ENCODE data around the gene USP51.
"Not testable (repeated sequence)": the region's sequence is repeated elsewhere in the genome, so short reads cannot be mapped to it uniquely, and the experiment has no call there.

The USP51 gene

GRCh38 chrX:55489314-55490009 lies at the start of gene USP51:
TSS of gene USP51 (minus strand) at chrX:55489848. CDS start at chrX:55488939, 909 bp downstream.
- Mint-ChIP-seq H3K27me3 (no peaks in the 10 kb centered on the region), H3K36me3 (no peaks in the 10 kb centered on the region), H3K27ac (peak within 1 kb of the TSS; percentile 92), H3K9me3 (no peaks in the 10 kb centered on the region), H3K4me3 (peak within 1 kb of the TSS; percentile 94), H3K4me1 (peaks cover 11% of the 10 kb centered on the region)
- DNase-seq (ENCODE audit: low spot score in 2 of 2) (peak in 1 of 2 donors; percentile 28), ATAC-seq (ENCODE audit: low read depth) (peak; percentile 58)

GRCh38 chrX:55524487-55524886 lies 34.8 kb upstream of the USP51 start:
- peaks cover 4% of the 10 kb centered on the region for H3K27me3 Mint-ChIP-seq
- DNase-seq (ENCODE audit: low spot score in 2 of 2), result no peak

GRCh38 chrX:55523356-55523755 lies 33.7 kb upstream of the USP51 start:
- Mint-ChIP-seq H3K4me3 (no peak overlapping the region), H3K4me1 (no peaks in the 10 kb centered on the region), H3K27me3 (peaks cover 4% of the 10 kb centered on the region), H3K9me3 (no peaks in the 10 kb centered on the region), H3K27ac (no peak overlapping the region), H3K36me3 (no peaks in the 10 kb centered on the region)
- no peak for DNase-seq (ENCODE audit: low spot score in 2 of 2)
- no peak for ATAC-seq (ENCODE audit: low read depth)

More at GRCh38 chrX:55524487-55524886, 34.8 kb upstream of the USP51 start:
- H3K4me1 Mint-ChIP-seq, result no peaks in the 10 kb centered on the region
- ATAC-seq (ENCODE audit: low read depth), result no peak
- H3K4me3 Mint-ChIP-seq, result no peak overlapping the region
- no peaks in the 10 kb centered on the region for H3K9me3 Mint-ChIP-seq
- no peak overlapping the region for H3K27ac Mint-ChIP-seq
- H3K36me3 Mint-ChIP-seq, result no peaks in the 10 kb centered on the region

GRCh38 chrX:55522596-55523276 lies 33.1 kb upstream of the USP51 start:
- ATAC-seq (ENCODE audit: low read depth), result no peak
- Mint-ChIP-seq H3K4me1 (no peaks in the 10 kb centered on the region), H3K27me3 (peaks cover 4% of the 10 kb centered on the region), H3K4me3 (no peak overlapping the region), H3K9me3 (no peaks in the 10 kb centered on the region), H3K27ac (no peak overlapping the region), H3K36me3 (no peaks in the 10 kb centered on the region)
- no peak for DNase-seq (ENCODE audit: low spot score in 2 of 2)

GRCh38 chrX:55521687-55522086 lies 32.0 kb upstream of the USP51 start:
- Mint-ChIP-seq H3K9me3 (no peaks in the 10 kb centered on the region), H3K27me3 (peaks cover 4% of the 10 kb centered on the region), H3K27ac (no peak overlapping the region), H3K4me3 (no peak overlapping the region), H3K4me1 (no peaks in the 10 kb centered on the region), H3K36me3 (no peaks in the 10 kb centered on the region)
- DNase-seq (ENCODE audit: low spot score in 2 of 2) (no peak), ATAC-seq (ENCODE audit: low read depth) (no peak)

GRCh38 chrX:55516794-55517481 lies 27.3 kb upstream of the USP51 start:
- H3K27ac Mint-ChIP-seq; ATAC-seq (ENCODE audit: low read depth); DNase-seq (ENCODE audit: low spot score in 2 of 2); H3K27me3 Mint-ChIP-seq; H3K4me1 Mint-ChIP-seq; H3K9me3 Mint-ChIP-seq; H3K36me3 Mint-ChIP-seq; H3K4me3 Mint-ChIP-seq: not testable (repeated sequence)

GRCh38 chrX:55513045-55513737 lies 23.5 kb upstream of the USP51 start:
- not testable (repeated sequence) for DNase-seq (ENCODE audit: low spot score in 2 of 2); H3K4me3 Mint-ChIP-seq; H3K9me3 Mint-ChIP-seq; ATAC-seq (ENCODE audit: low read depth); H3K27ac Mint-ChIP-seq; H3K27me3 Mint-ChIP-seq; H3K36me3 Mint-ChIP-seq; H3K4me1 Mint-ChIP-seq

GRCh38 chrX:55508410-55509152 lies 18.9 kb upstream of the USP51 start:
- ATAC-seq (ENCODE audit: low read depth), result peak; percentile 57

GRCh38 chrX:55507699-55508098 lies 18.1 kb upstream of the USP51 start:
- not testable (repeated sequence) for H3K4me3 Mint-ChIP-seq; H3K9me3 Mint-ChIP-seq; H3K4me1 Mint-ChIP-seq; H3K27me3 Mint-ChIP-seq; ATAC-seq (ENCODE audit: low read depth); H3K27ac Mint-ChIP-seq; H3K36me3 Mint-ChIP-seq; DNase-seq (ENCODE audit: low spot score in 2 of 2)

More at GRCh38 chrX:55508410-55509152, 18.9 kb upstream of the USP51 start:
- not testable (repeated sequence) for H3K27ac Mint-ChIP-seq; H3K27me3 Mint-ChIP-seq; H3K4me3 Mint-ChIP-seq; H3K9me3 Mint-ChIP-seq; H3K36me3 Mint-ChIP-seq; DNase-seq (ENCODE audit: low spot score in 2 of 2); H3K4me1 Mint-ChIP-seq

GRCh38 chrX:55507010-55507409 lies 17.4 kb upstream of the USP51 start:
- not testable (repeated sequence) for ATAC-seq (ENCODE audit: low read depth); H3K27me3 Mint-ChIP-seq; H3K9me3 Mint-ChIP-seq; DNase-seq (ENCODE audit: low spot score in 2 of 2); H3K4me1 Mint-ChIP-seq; H3K36me3 Mint-ChIP-seq; H3K27ac Mint-ChIP-seq; H3K4me3 Mint-ChIP-seq

GRCh38 chrX:55490974-55491373 lies 1.3 kb upstream of the USP51 start:
- no peak for ATAC-seq (ENCODE audit: low read depth)
- Mint-ChIP-seq H3K9me3 (no peaks in the 10 kb centered on the region), H3K27ac (no peak overlapping the region), H3K4me1 (peaks cover 11% of the 10 kb centered on the region), H3K27me3 (no peaks in the 10 kb centered on the region), H3K4me3 (no peak overlapping the region), H3K36me3 (no peaks in the 10 kb centered on the region)
- peak in 1 of 2 donors; percentile 4 for DNase-seq (ENCODE audit: low spot score in 2 of 2)

- Mint-ChIP-seq H3K9me3 (no peaks in the 10 kb centered on the region), H3K27ac (peak overlapping the region; percentile 92), H3K4me1 (peaks cover 11% of the 10 kb centered on the region), H3K27me3 (no peaks in the 10 kb centered on the region), H3K36me3 (no peaks in the 10 kb centered on the region), H3K4me3 (peak overlapping the region; percentile 94)
- no peak for ATAC-seq (ENCODE audit: low read depth)
- no peak for DNase-seq (ENCODE audit: low spot score in 2 of 2)
Measured at GRCh38 chrX:55490121-55490520, 473 bp upstream of the USP51 start.

GRCh38 chrX:55488593-55489313 lies 895 bp downstream of the USP51 start:
- ATAC-seq (ENCODE audit: low read depth), result peak; percentile 70
- Mint-ChIP-seq H3K27ac (peak overlapping the region; percentile 92), H3K4me3 (peak overlapping the region; percentile 94), H3K36me3 (no peaks in the 10 kb centered on the region), H3K27me3 (no peaks in the 10 kb centered on the region), H3K9me3 (no peaks in the 10 kb centered on the region), H3K4me1 (peaks cover 11% of the 10 kb centered on the region)
- DNase-seq (ENCODE audit: low spot score in 2 of 2), result peak; percentile 55 to 62
